K562 (cell line): ENCODE measurements around the gene SLC25A33. TPM values are rescaled to one million over a fixed set of nuclear protein-coding genes. Genes with fewer than 3 reads are reported as not detected.
A peak's percentile ranks its signal among the peaks of the same experiment; 100 is the strongest.

Experiments used
- ATAC-seq: fragments of 200-7000 bp; cut with Tn5 transposase; 3 replicates; pipeline ENCODE4 v1.9.1; 2020; ENCODE audit warnings: moderate library complexity
- BruUV-seq: library from RNA; stranded (reverse); fragments of 400-500 nt; replicated peaks from 2 replicates; lab custom pipeline; 2021; lab: Mats Ljungman, UMichigan
- CTCF ChIA-PET: fragments of 300-600 bp; formaldehyde crosslinking; extraction: SDS; loops from one replicate; lab custom pipeline; 2021; ENCODE audit warnings: low intra/inter-chr PET ratio; lab: Yijun Ruan, JAX
- POLR2A ChIA-PET: fragments of 300-600, 350-650 bp; sonication (Branson Sonifier 250); formaldehyde crosslinking; extraction: SDS; loops from one replicate; lab custom pipeline; 2021; ENCODE audit warnings: antibody characterized with exemption, inconsistent platforms; lab: Yijun Ruan, JAX
- DNase-seq, 4 experiments: peaks; one replicate each; pipeline versions ENCODE4 v3.0.0 to v3.0.0-alpha.2; 2011 to 2018; ENCODE audit warnings: low spot score in 3 of 4, mixed read lengths in 3 of 4; ENCODE audit errors: extremely low read depth in 1 of 4
- FAIRE-seq: peaks from 2 replicates; lab custom pipeline; 2011; peaks lifted over from hg19 to GRCh38; lab: Jason Lieb, UNC
- H2AFZ ChIP-seq: 2 replicates; pipeline ENCODE4 v1.6.0; 2011; ENCODE audit warnings: low read depth, low read length, control low read depth, inconsistent platforms
- H3K27ac ChIP-seq: fragments of 200-600 bp; 3 replicates; pipeline ENCODE4 v1.8.0; 2011; ENCODE audit warnings: low read depth, mild to moderate bottlenecking, control low read depth, inconsistent platforms, low read length, moderate library complexity, mixed read lengths; ENCODE audit errors: extremely low read depth
- H3K27me3 ChIP-seq, 2 experiments: fragments of 300-600 bp in 1 of 2; 2 replicates in 1 of 2; 3 replicates in 1 of 2; pipeline versions ENCODE4 v1.6.0 to v1.8.0; 2011; ENCODE audit warnings: inconsistent platforms in 2 of 2, low read length in 2 of 2, mild to moderate bottlenecking in 1 of 2, mixed read lengths in 1 of 2, moderate library complexity in 1 of 2; ENCODE audit not compliant: control insufficient read depth in 2 of 2, insufficient read depth in 2 of 2
- H3K36me3 ChIP-seq: fragments of 300-600 bp; 3 replicates; pipeline ENCODE4 v1.8.0; 2011; ENCODE audit warnings: mild to moderate bottlenecking, low read length, inconsistent platforms; ENCODE audit not compliant: control insufficient read depth, insufficient read depth
- H3K4me1 ChIP-seq, 2 experiments: fragments of 200-600 bp in 1 of 2; replicated peaks in 1 of 2; 2 replicates in 1 of 2; 3 replicates in 1 of 2; pipeline versions ENCODE4 v1.5.1 to v1.8.0; 2011; ENCODE audit warnings: inconsistent platforms in 2 of 2, low read length in 2 of 2, mild to moderate bottlenecking in 1 of 2, mixed read lengths in 1 of 2, moderate library complexity in 1 of 2; ENCODE audit not compliant: control insufficient read depth in 2 of 2, insufficient read depth in 2 of 2
- H3K4me2 ChIP-seq: 2 replicates; pipeline ENCODE4 v1.6.1; 2011; ENCODE audit warnings: low read length, control low read depth, inconsistent platforms, mixed read lengths; ENCODE audit not compliant: insufficient read depth
- H3K4me3 ChIP-seq: fragments of 200-600 bp; sonication (generic), shearing (Covaris generic); 2 replicates; pipeline ENCODE4 v1.5.1; 2016; ENCODE audit warnings: control low read depth, inconsistent platforms
- H3K79me2 ChIP-seq: fragments of 200-600 bp; 3 replicates; pipeline ENCODE4 v1.8.0; 2011; ENCODE audit warnings: low read length, inconsistent platforms; ENCODE audit not compliant: control insufficient read depth, insufficient read depth
- H3K9ac ChIP-seq, 2 experiments: 2 replicates each; pipeline versions ENCODE4 v1.6.0 to v1.6.1; 2011; ENCODE audit warnings: low read depth in 2 of 2, low read length in 2 of 2, control low read depth in 1 of 2, inconsistent platforms in 1 of 2, mild to moderate bottlenecking in 1 of 2, mixed read lengths in 1 of 2; ENCODE audit not compliant: insufficient read depth in 1 of 2
- H3K9me1 ChIP-seq: one replicate; pipeline ENCODE4 v1.6.0; 2011; ENCODE audit warnings: inconsistent platforms, mild to moderate bottlenecking, low read length, moderate library complexity; ENCODE audit not compliant: control insufficient read depth, insufficient read depth
- H3K9me3 ChIP-seq: replicated peaks from 2 replicates; pipeline ENCODE4 v1.5.1; 2011; ENCODE audit warnings: low read depth, low read length, inconsistent platforms; ENCODE audit not compliant: control insufficient read depth, insufficient read depth
- H4K20me1 ChIP-seq: replicated peaks from 2 replicates; pipeline ENCODE4 v1.6.1; 2011; ENCODE audit warnings: low read length, inconsistent platforms, mixed read lengths; ENCODE audit not compliant: control insufficient read depth, insufficient read depth
- BHLHE40 ChIP-seq: IDR thresholded peaks from 2 replicates; pipeline ENCODE4 v1.6.1; 2011; ENCODE audit warnings: low read length, improper control_type of control experiment
- C11orf30 ChIP-seq: fragments of 450-650 bp; IDR thresholded peaks from 2 replicates; pipeline ENCODE4 v1.6.1; 2016; ENCODE audit warnings: low read depth, mild to moderate bottlenecking
- CHD2 ChIP-seq: IDR thresholded peaks from 2 replicates; pipeline ENCODE4 v1.6.1; 2011; ENCODE audit warnings: low read depth, low read length
- DACH1 ChIP-seq: fragments of 450-650 bp; IDR thresholded peaks from 2 replicates; pipeline ENCODE4 v1.6.1; 2018; ENCODE audit not compliant: partially characterized antibody
- ELF2 ChIP-seq: fragments of 250-450 bp; sonication (Bioruptor Pico); IDR thresholded peaks from 2 replicates; pipeline ENCODE4 v1.5.0; 2021; ENCODE audit warnings: mild to moderate bottlenecking
- HMG20A ChIP-seq: fragments of 450-650 bp; formaldehyde crosslinking; conservative IDR thresholded peaks from 2 replicates; pipeline ENCODE4 v1.4.0; 2020; ENCODE audit warnings: mild to moderate bottlenecking, mixed read lengths
- MGA ChIP-seq: fragments of 450-650 bp; IDR thresholded peaks from 2 replicates; pipeline ENCODE4 v1.6.1; 2016; ENCODE audit warnings: mild to moderate bottlenecking, moderate library complexity
- TARDBP ChIP-seq: fragments of 450-650 bp; IDR thresholded peaks from 2 replicates; pipeline ENCODE4 v1.6.1; 2016
- ZNF41 ChIP-seq: fragments of 250-450 bp; sonication (Bioruptor Pico); conservative IDR thresholded peaks from 2 replicates; pipeline ENCODE4 v1.4.0; 2020; ENCODE audit warnings: mild to moderate bottlenecking
- ZNF644 ChIP-seq: fragments of 200-800 bp; sonication (Bioruptor generic); IDR thresholded peaks from 2 replicates; pipeline ENCODE4 v1.6.1; 2016; ENCODE audit warnings: low read depth, missing genetic modification characterization, missing compliant biosample characterization
- ZNF740 ChIP-seq, 3 experiments: fragments of 200-800 bp in 1 of 3; sonication (Bioruptor generic) in 1 of 3; sonication (generic) in 1 of 3; formaldehyde crosslinking in 1 of 3; IDR thresholded peaks; 2 replicates each; pipeline versions ENCODE4 v1.6.1 to v1.8.0; 2016 to 2022; ENCODE audit warnings: mild to moderate bottlenecking in 2 of 3, missing compliant biosample characterization in 2 of 3, missing genetic modification characterization in 2 of 3, missing genetic modification reagents in 1 of 3
- WGBS: fragments of 100-300 bp; shearing (Covaris generic); methylation state at CpG from one replicate; pipeline ENCODE4 v1.1.6; 2016; ENCODE audit warnings: low coverage, mixed read lengths; ENCODE audit not compliant: insufficient coverage; ENCODE audit errors: missing lambda C conversion rate; 5-methylcytosine and 5-hydroxymethylcytosine counted together
- in situ Hi-C: fragments of 300-500 bp; cut with MboI; formaldehyde crosslinking; loops from 4 replicates; pipeline ENCODE4 v1.15.0; 2018; ENCODE audit warnings: inconsistent platforms, mixed read lengths
- intact Hi-C: fragments of 100-400 bp; cut with micrococcal nuclease; formaldehyde crosslinking; loops from 2 replicates; pipeline ENCODE4 v1.14.2; 2022
- polyA plus RNA-seq, 8 experiments: library from polyadenylated mRNA; depleted of rRNA in 4 of 8; stranded (reverse) in 5 of 8; unstranded in 3 of 8; fragments of >200 nt; fragmentation: Nextera tagmentation in 2 of 8; fragmentation: Illumina TruSeq in 1 of 8; extraction: Ambion mirVana in 2 of 8; extraction: Trizol in 1 of 8; gene quantifications; 2 replicates each; pipeline versions ENCODE4 v1.2.1 to v1.2.3, GENCODE V29; 2011 to 2014; ENCODE audit warnings: inconsistent platforms in 1 of 8, missing spikeins in 1 of 8
- total RNA-seq, 7 experiments: library from RNA; depleted of rRNA in 6 of 7; stranded (reverse); fragments of >200 nt in 6 of 7; fragmentation: Illumina TruSeq in 2 of 7; extraction: Trizol in 2 of 7; gene quantifications; 2 replicates each; pipeline versions ENCODE4 v1.2.1 to v1.2.3, GENCODE V29; 2011 to 2021; ENCODE audit warnings: low replicate concordance in 1 of 7

SLC25A33 gene
- total and polyA plus RNA-seq, 9 of the 15 experiments (the other 6 are each of a cell fraction or from before 2014, with no cell fraction given), result 3.2 to 23.5 (median 17.5) TPM

GRCh38 chr1:9529190-9529589, 10.1 kb upstream of the SLC25A33 start:
- in situ Hi-C loops, result no loop called here
- DNase-seq (peak in 3 of 4 experiments; percentile 31 to 69 (median 64)), FAIRE-seq (peak; percentile 70), ATAC-seq (peak; percentile 97)
- WGBS, result 9% methylated on average over 8 of the region's 8 CpGs
- no peak overlapping the region for H3K4me3 ChIP-seq
- BruUV-seq, result no TSS peak
- peak overlapping the region in 1 of 2 experiments; percentile 70; a peak in 1 of 4 replicates for H3K9ac ChIP-seq
- no peaks in the 10 kb centered on the region for H3K79me2 ChIP-seq
- H3K9me3 ChIP-seq, result no peaks in the 10 kb centered on the region
- H4K20me1 ChIP-seq, result no peaks in the 10 kb centered on the region
- H3K27me3 ChIP-seq, result no peaks in the 10 kb centered on the region; a peak in 2 of 5 replicates
- CTCF ChIA-PET, result no interaction called here
- H3K27ac ChIP-seq, result no peak overlapping the region; the same call in 2 of the 3 replicates
- peak overlapping the region; percentile 37; the same call in 1 of the 2 replicates for H2AFZ ChIP-seq
- H3K36me3 ChIP-seq, result no peaks in the 10 kb centered on the region
- H3K4me1 ChIP-seq, result peaks cover 0 to 8% of the 10 kb centered on the region in 2 experiments; a peak in 3 of 5 replicates
- H3K4me2 ChIP-seq, result peak overlapping the region; percentile 62
- no peaks in the 10 kb centered on the region for H3K9me1 ChIP-seq
- intact Hi-C loops, result no loop called here
- POLR2A ChIA-PET, result interaction anchor here (0.6 to 1.7 kb wide), 6 partner anchors 9 to 64 kb away, joined by 3 to 9 read pairs (median 4); partner anchors contain the start of gene SLC25A33
- 0 out of 2 replicates have a peak, but pooled peaks have one; percentile 9 for TF ChIP-seq BHLHE40
- no peak for TF ChIP-seq ZNF41 (CRISPR knock-in tag)
- no peak for TF ChIP-seq TARDBP
- no peak for TF ChIP-seq HMG20A (CRISPR knock-in tag)
- TF ChIP-seq ZNF644 (tag), result no peak
- no peak for TF ChIP-seq ELF2 (CRISPR knock-in tag)
- no peak for TF ChIP-seq C11orf30
- no peak for TF ChIP-seq CHD2
- no peak for TF ChIP-seq ZNF740 (CRISPR knock-in tag; IDR thresholded peaks at IDR 0.05)
- TF ChIP-seq ZNF740 (tag; IDR thresholded peaks at IDR 0.05), result no peak
- TF ChIP-seq MGA, result no peak
- TF ChIP-seq DACH1, result peak; percentile 68
